HEK293 (cell line): ENCODE measurements around the gene SRD5A1.

Experiments
- ZNF776 ChIP-seq: fragments of 450-650 bp; formaldehyde crosslinking; IDR thresholded peaks from 2 replicates; pipeline ENCODE4 v1.5.0; 2017; ENCODE audit warnings: missing biosample characterization, missing genetic modification characterization, borderline replicate concordance
- TF ChIP-seq, protein P1 (sequence below): fragments of 450-650 bp; formaldehyde crosslinking; IDR thresholded peaks from 2 replicates; pipeline ENCODE4 v1.5.1; 2016; ENCODE audit warnings: missing biosample characterization, missing genetic modification characterization

DNA sequence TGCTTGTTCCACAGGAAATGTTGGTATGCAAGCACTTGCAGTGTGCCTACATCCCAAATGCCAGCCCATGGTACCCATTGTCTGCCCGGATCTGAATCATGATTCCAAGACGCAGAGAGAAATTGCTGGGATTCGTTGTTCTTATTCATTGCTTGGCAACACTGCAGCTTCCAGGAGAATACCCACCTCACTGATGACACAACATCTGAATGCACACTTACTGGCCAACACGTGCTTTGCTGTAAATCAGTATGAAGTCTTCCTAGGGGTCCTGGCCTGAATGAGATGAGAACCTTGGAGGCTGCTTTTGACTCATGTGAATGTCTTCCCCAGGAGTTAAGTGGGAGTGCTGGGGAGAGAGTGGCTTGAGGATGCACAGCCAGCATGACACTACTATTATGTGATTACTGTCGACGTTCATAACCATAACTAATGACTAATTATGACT, 11.6 kb downstream of the SRD5A1 start:
- TF ChIP-seq, protein P1, sequence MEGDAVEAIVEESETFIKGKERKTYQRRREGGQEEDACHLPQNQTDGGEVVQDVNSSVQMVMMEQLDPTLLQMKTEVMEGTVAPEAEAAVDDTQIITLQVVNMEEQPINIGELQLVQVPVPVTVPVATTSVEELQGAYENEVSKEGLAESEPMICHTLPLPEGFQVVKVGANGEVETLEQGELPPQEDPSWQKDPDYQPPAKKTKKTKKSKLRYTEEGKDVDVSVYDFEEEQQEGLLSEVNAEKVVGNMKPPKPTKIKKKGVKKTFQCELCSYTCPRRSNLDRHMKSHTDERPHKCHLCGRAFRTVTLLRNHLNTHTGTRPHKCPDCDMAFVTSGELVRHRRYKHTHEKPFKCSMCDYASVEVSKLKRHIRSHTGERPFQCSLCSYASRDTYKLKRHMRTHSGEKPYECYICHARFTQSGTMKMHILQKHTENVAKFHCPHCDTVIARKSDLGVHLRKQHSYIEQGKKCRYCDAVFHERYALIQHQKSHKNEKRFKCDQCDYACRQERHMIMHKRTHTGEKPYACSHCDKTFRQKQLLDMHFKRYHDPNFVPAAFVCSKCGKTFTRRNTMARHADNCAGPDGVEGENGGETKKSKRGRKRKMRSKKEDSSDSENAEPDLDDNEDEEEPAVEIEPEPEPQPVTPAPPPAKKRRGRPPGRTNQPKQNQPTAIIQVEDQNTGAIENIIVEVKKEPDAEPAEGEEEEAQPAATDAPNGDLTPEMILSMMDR (tag by site-specific recombination): no peak
- no peak for TF ChIP-seq ZNF776 (tag by site-specific recombination)
